SK-N-SH (cell line): ENCODE measurements around the gene PTMS. TPM values are rescaled to one million over a fixed set of nuclear protein-coding genes. Genes with fewer than 3 reads are reported as not detected.

Experiments
- CTCF ChIA-PET: fragments of 300-600, 350-600 bp; formaldehyde crosslinking; extraction: SDS; loops from one replicate; lab custom pipeline; 2021; lab: Yijun Ruan, JAX
- POLR2A ChIA-PET: fragments of 350-600 bp; sonication (Branson Sonifier 250); formaldehyde crosslinking; extraction: SDS; loops from one replicate; lab custom pipeline; 2020; ENCODE audit warnings: antibody characterized with exemption, inconsistent platforms; lab: Yijun Ruan, JAX
- DNase-seq: peaks from one replicate; pipeline ENCODE4 v3.0.0; 2012
- H2AFZ ChIP-seq: fragments of 200-600 bp; sonication (generic); 2 replicates; pipeline ENCODE4 v1.8.1; 2016; ENCODE audit warnings: antibody characterized with exemption, mild to moderate bottlenecking, low read depth
- H3F3A ChIP-seq: fragments of 200-600 bp; sonication (generic); replicated peaks from 2 replicates; pipeline ENCODE3; 2016; ENCODE audit warnings: antibody characterized with exemption, mild to moderate bottlenecking; ENCODE audit not compliant: insufficient read depth
- H3K27ac ChIP-seq, 2 experiments: fragments of 200-500 bp in 1 of 2; fragments of 200-600 bp in 1 of 2; sonication (Bioruptor generic) in 1 of 2; sonication (generic), shearing (Covaris generic) in 1 of 2; 2 replicates each; pipeline versions ENCODE4 v1.5.1 to v1.6.1; 2014 to 2016; ENCODE audit warnings: low read depth in 2 of 2, inconsistent platforms in 1 of 2, low read length in 1 of 2, mild to moderate bottlenecking in 1 of 2, mixed read lengths in 1 of 2
- H3K27me3 ChIP-seq: fragments of 200-600 bp; sonication (generic), shearing (Covaris generic); 2 replicates; pipeline ENCODE4 v1.6.1; 2016; ENCODE audit warnings: mixed run types; ENCODE audit not compliant: insufficient read depth
- H3K36me3 ChIP-seq, 2 experiments: fragments of 200-500 bp in 1 of 2; fragments of 200-600 bp in 1 of 2; sonication (Bioruptor generic) in 1 of 2; sonication (generic) in 1 of 2; replicated peaks in 1 of 2; 2 replicates each; pipeline versions ENCODE3 to v1.5.1; 2014 to 2016; ENCODE audit warnings: low read length in 1 of 2, mild to moderate bottlenecking in 1 of 2; ENCODE audit not compliant: insufficient read depth in 2 of 2, control insufficient read depth in 1 of 2
- H3K4me1 ChIP-seq, 2 experiments: fragments of 200-500 bp in 1 of 2; fragments of 200-600 bp in 1 of 2; sonication (Bioruptor generic) in 1 of 2; sonication (generic), shearing (Covaris generic) in 1 of 2; 2 replicates each; pipeline versions ENCODE4 v1.5.1 to v1.6.1; 2014 to 2016; ENCODE audit warnings: low read depth in 1 of 2, low read length in 1 of 2, mixed run types in 1 of 2; ENCODE audit not compliant: insufficient read depth in 2 of 2, control insufficient read depth in 1 of 2
- H3K4me2 ChIP-seq: fragments of 200-600 bp; sonication (generic), shearing (Covaris generic); 2 replicates; pipeline ENCODE4 v1.6.1; 2017; ENCODE audit warnings: mixed run types
- H3K4me3 ChIP-seq, 2 experiments: fragments of 200-500 bp in 1 of 2; fragments of 200-600 bp in 1 of 2; sonication (Bioruptor generic) in 1 of 2; sonication (generic), shearing (Covaris generic) in 1 of 2; 2 replicates each; pipeline versions ENCODE4 v1.5.1 to v1.8.1; 2014 to 2016; ENCODE audit warnings: low read depth in 2 of 2, inconsistent platforms in 1 of 2, low read length in 1 of 2, mild to moderate bottlenecking in 1 of 2, mixed read lengths in 1 of 2, moderate library complexity in 1 of 2
- H3K79me2 ChIP-seq: fragments of 200-600 bp; sonication (generic); 2 replicates; pipeline ENCODE4 v1.8.1; 2017; ENCODE audit warnings: mild to moderate bottlenecking; ENCODE audit not compliant: insufficient read depth
- H3K9ac ChIP-seq: fragments of 200-600 bp; sonication (generic); 2 replicates; pipeline ENCODE4 v1.6.1; 2017; ENCODE audit warnings: mixed run types
- H3K9me2 ChIP-seq: fragments of 200-600 bp; sonication (generic); 2 replicates; pipeline ENCODE4 v1.6.1; 2017; ENCODE audit warnings: mixed run types
- H3K9me3 ChIP-seq: fragments of 200-600 bp; sonication (generic); 2 replicates; pipeline ENCODE4 v1.6.1; 2017; ENCODE audit warnings: mixed run types, mild to moderate bottlenecking, moderate library complexity
- H4K20me1 ChIP-seq: fragments of 200-600 bp; sonication (generic); 2 replicates; pipeline ENCODE4 v1.6.1; 2017; ENCODE audit warnings: mild to moderate bottlenecking, mixed run types; ENCODE audit not compliant: insufficient read depth
- FOSL2 ChIP-seq: IDR thresholded peaks from 2 replicates; pipeline ENCODE4 v1.4.0; 2012; ENCODE audit warnings: low read depth, mild to moderate bottlenecking, moderate library complexity, borderline replicate concordance
- FOXJ3 ChIP-seq: sonication (generic); formaldehyde crosslinking; IDR thresholded peaks from 2 replicates; pipeline ENCODE4 v1.5.1; 2020; ENCODE audit warnings: mild to moderate bottlenecking, missing genetic modification reagents
- GATA2 ChIP-seq: sonication (generic); formaldehyde crosslinking; IDR thresholded peaks from 2 replicates; pipeline ENCODE4 v1.5.0; 2020; ENCODE audit warnings: mild to moderate bottlenecking, missing genetic modification reagents
- IRF3 ChIP-seq: fragments of 150-350 bp; IDR thresholded peaks from 2 replicates; pipeline ENCODE4 v1.6.1; 2016; ENCODE audit warnings: mild to moderate bottlenecking, low read depth, low read length
- JUND ChIP-seq: IDR thresholded peaks from 2 replicates; pipeline ENCODE4 v1.4.0; 2012
- NRF1 ChIP-seq: IDR thresholded peaks from 2 replicates; pipeline ENCODE4 v1.6.1; 2012; ENCODE audit warnings: low read depth, mild to moderate bottlenecking, low read length
- RXRA ChIP-seq: IDR thresholded peaks from 2 replicates; pipeline ENCODE4 v1.4.0; 2012; ENCODE audit warnings: low read depth, mild to moderate bottlenecking, borderline replicate concordance
- SIN3A ChIP-seq: IDR thresholded peaks from 2 replicates; pipeline ENCODE4 v1.6.1; 2012; ENCODE audit warnings: low read depth, mild to moderate bottlenecking, low read length, moderate library complexity, borderline replicate concordance
- TCF12 ChIP-seq: IDR thresholded peaks from 2 replicates; pipeline ENCODE4 v1.4.0; 2012
- USF1 ChIP-seq: IDR thresholded peaks from 2 replicates; pipeline ENCODE4 v1.4.0; 2012; ENCODE audit warnings: low read depth, borderline replicate concordance
- YY1 ChIP-seq: IDR thresholded peaks from 2 replicates; pipeline ENCODE4 v1.4.0; 2012; ENCODE audit warnings: low read depth, mild to moderate bottlenecking
- ZBTB33 ChIP-seq: IDR thresholded peaks from 2 replicates; pipeline ENCODE4 v1.4.0; 2012; ENCODE audit warnings: low read depth, borderline replicate concordance
- WGBS: methylation state at CpG from one replicate; pipeline ENCODE4 v1.1.6; 2017; ENCODE audit warnings: low lambda C conversion rate; 5-methylcytosine and 5-hydroxymethylcytosine counted together
- polyA plus RNA-seq, 3 experiments: library from polyadenylated mRNA; depleted of rRNA; stranded (reverse); fragments of >200 nt; gene quantifications; 2 replicates each; pipeline ENCODE4 v1.2.3, GENCODE V29; 2012

PTMS gene
- polyA plus RNA-seq, 1 of the 3 experiments (the other 2 are of a cell fraction): 661 TPM

GRCh38 chr12:6777386-6777785, 11.2 kb downstream of the PTMS start:
- H3K79me2 ChIP-seq: no peaks in the 10 kb centered on the region
- H3F3A ChIP-seq: peaks cover 7% of the 10 kb centered on the region
- H3K4me3 ChIP-seq: no peak overlapping the region
- no peaks in the 10 kb centered on the region for H3K9me3 ChIP-seq
- 94% methylated on average over 5 of the region's 5 CpGs for WGBS
- H3K27me3 ChIP-seq: no peaks in the 10 kb centered on the region
- no peaks in the 10 kb centered on the region for H4K20me1 ChIP-seq
- DNase-seq: no peak
- TF ChIP-seq FOSL2 (no peak), ZBTB33 (no peak), FOXJ3 (CRISPR knock-in tag) (no peak), GATA2 (CRISPR knock-in tag) (no peak), USF1 (no peak), RXRA (no peak), TCF12 (no peak), IRF3 (no peak), JUND (no peak), NRF1 (no peak)
- peaks cover 0 to 8% of the 10 kb centered on the region in 2 experiments; a peak in 1 of 4 replicates for H3K4me1 ChIP-seq
- no peak overlapping the region for H3K4me2 ChIP-seq
- no peaks in the 10 kb centered on the region for H3K9me2 ChIP-seq
- no peak overlapping the region for H3K27ac ChIP-seq
- H3K9ac ChIP-seq: no peak overlapping the region
- peaks cover 4 to 5% of the 10 kb centered on the region in 2 experiments for H3K36me3 ChIP-seq
- ChIA-PET CTCF (interaction anchor here (1.5 to 15.2 kb wide), 8 partner anchors 10 to 86 kb away, joined by 3 to 343 read pairs (median 8); partner anchors contain the start of genes GPR162, MLF2 and PTMS), POLR2A (interaction anchor here (2.5 to 3.5 kb wide), 2 partner anchors 10 to 24 kb away, joined by 25 to 31 read pairs; partner anchors contain the start of genes MLF2 and PTMS)
- H2AFZ ChIP-seq: no peak overlapping the region

- H3K4me2 ChIP-seq: peak overlapping the region; percentile 79
- POLR2A ChIA-PET: interaction anchor here (0.6 to 3.5 kb wide), 6 partner anchors 11 to 43 kb away, joined by 3 to 31 read pairs (median 4); partner anchors contain the start of genes GPR162, MLF2 and PTMS
- peaks cover 0 to 8% of the 10 kb centered on the region in 2 experiments; a peak in 1 of 4 replicates for H3K4me1 ChIP-seq
- WGBS: 94% methylated on average over 8 of the region's 14 CpGs
- no peaks in the 10 kb centered on the region for H3K9me3 ChIP-seq
- no peak overlapping the region for H2AFZ ChIP-seq
- no peak overlapping the region for H3K9ac ChIP-seq
- CTCF ChIA-PET: interaction anchor here (0.6 to 15.2 kb wide), 27 partner anchors 9 to 164 kb away, joined by 3 to 343 read pairs (median 4); partner anchors contain the start of genes CD4, COPS7A, GPR162 and MLF2
- TF ChIP-seq SIN3A (no peak), YY1 (no peak)
- no peaks in the 10 kb centered on the region for H4K20me1 ChIP-seq
- H3K27me3 ChIP-seq: no peaks in the 10 kb centered on the region
- H3K4me3 ChIP-seq: peak overlapping the region in 1 of 2 experiments; percentile 59; a peak in 1 of 4 replicates
- H3K36me3 ChIP-seq: peaks cover 4 to 5% of the 10 kb centered on the region in 2 experiments
- H3K27ac ChIP-seq: peak overlapping the region; percentile 18 to 52; a peak in 3 of 4 replicates
- DNase-seq: no peak
- H3K79me2 ChIP-seq: no peaks in the 10 kb centered on the region
- no peaks in the 10 kb centered on the region for H3K9me2 ChIP-seq
- peaks cover 7% of the 10 kb centered on the region for H3F3A ChIP-seq
Observed at GRCh38 chr12:6778217-6778573, 12.0 kb downstream of the PTMS start.
